ENCODE results near the gene ADAMTS7. TPM values are rescaled to one million over a fixed set of nuclear protein-coding genes. Genes with fewer than 3 reads are reported as not detected.
A peak's percentile ranks its signal among the peaks of the same experiment; 100 is the strongest.
"Not testable (repeated sequence)": the region's sequence is repeated elsewhere in the genome, so short reads cannot be mapped to it uniquely, and the experiment has no call there.

Gene ADAMTS7
- total RNA-seq, 1 donor: 34.0 TPM

- H3K4me3 ChIP-seq (ENCODE audit: insufficient read depth, low read length): no peak overlapping the region
- no peak overlapping the region for H3K27ac ChIP-seq (ENCODE audit: low read depth, low read length)
- no peaks in the 10 kb centered on the region for H3K4me1 ChIP-seq (ENCODE audit: insufficient read depth, low read length)
- no peaks in the 10 kb centered on the region for H3K9me3 ChIP-seq (ENCODE audit: low read depth, low read length)
- no peak overlapping the region for H2AFZ ChIP-seq (ENCODE audit: low read length)
- no peak overlapping the region for H3K4me2 ChIP-seq (ENCODE audit: insufficient read depth, low read length)
- H3K79me2 ChIP-seq (ENCODE audit: insufficient read depth, low read length): no peaks in the 10 kb centered on the region
- no peaks in the 10 kb centered on the region for H3K27me3 ChIP-seq (ENCODE audit: insufficient read depth, low read length)
- peak; percentile 66 for DNase-seq (ENCODE audit: insufficient read length, low spot score, missing footprints)
- H4K20me1 ChIP-seq (ENCODE audit: insufficient read depth, low read length): no peaks in the 10 kb centered on the region
- peaks cover 16% of the 10 kb centered on the region for H3K36me3 ChIP-seq (ENCODE audit: insufficient read depth, low read length)
- no peak for TF ChIP-seq CTCF (IDR thresholded peaks at IDR 0.05; ENCODE audit: extremely low read depth, low read depth, low read length)
Observed at GRCh38 chr15:78791357-78791756, 19.9 kb downstream of the ADAMTS7 start.

GRCh38 chr15:78790027-78790426 lies 21.2 kb downstream of the ADAMTS7 start:
- no peaks in the 10 kb centered on the region for H3K79me2 ChIP-seq (ENCODE audit: insufficient read depth, low read length)
- no peak for DNase-seq (ENCODE audit: insufficient read length, low spot score, missing footprints)
- H3K27ac ChIP-seq (ENCODE audit: low read depth, low read length): no peak overlapping the region
- no peaks in the 10 kb centered on the region for H4K20me1 ChIP-seq (ENCODE audit: insufficient read depth, low read length)
- H3K4me1 ChIP-seq (ENCODE audit: insufficient read depth, low read length): no peaks in the 10 kb centered on the region
- H3K4me3 ChIP-seq (ENCODE audit: insufficient read depth, low read length): no peak overlapping the region
- no peaks in the 10 kb centered on the region for H3K27me3 ChIP-seq (ENCODE audit: insufficient read depth, low read length)
- no peaks in the 10 kb centered on the region for H3K9me3 ChIP-seq (ENCODE audit: low read depth, low read length)
- peak; percentile 13 for TF ChIP-seq CTCF (IDR thresholded peaks at IDR 0.05; ENCODE audit: extremely low read depth, low read depth, low read length)
- H3K4me2 ChIP-seq (ENCODE audit: insufficient read depth, low read length): no peak overlapping the region
- H2AFZ ChIP-seq (ENCODE audit: low read length): no peak overlapping the region
- H3K36me3 ChIP-seq (ENCODE audit: insufficient read depth, low read length): peaks cover 6% of the 10 kb centered on the region

- TF ChIP-seq CTCF (IDR thresholded peaks at IDR 0.05; ENCODE audit: extremely low read depth, low read depth, low read length): no peak
- H4K20me1 ChIP-seq (ENCODE audit: insufficient read depth, low read length): no peaks in the 10 kb centered on the region
- H3K27ac ChIP-seq (ENCODE audit: low read depth, low read length): no peak overlapping the region
- H3K36me3 ChIP-seq (ENCODE audit: insufficient read depth, low read length): peaks cover 6% of the 10 kb centered on the region
- H3K4me2 ChIP-seq (ENCODE audit: insufficient read depth, low read length): no peak overlapping the region
- H3K4me1 ChIP-seq (ENCODE audit: insufficient read depth, low read length): no peaks in the 10 kb centered on the region
- no peak for DNase-seq (ENCODE audit: insufficient read length, low spot score, missing footprints)
- no peaks in the 10 kb centered on the region for H3K27me3 ChIP-seq (ENCODE audit: insufficient read depth, low read length)
- no peak overlapping the region for H3K4me3 ChIP-seq (ENCODE audit: insufficient read depth, low read length)
- no peaks in the 10 kb centered on the region for H3K79me2 ChIP-seq (ENCODE audit: insufficient read depth, low read length)
- H3K9me3 ChIP-seq (ENCODE audit: low read depth, low read length): no peaks in the 10 kb centered on the region
- H2AFZ ChIP-seq (ENCODE audit: low read length): no peak overlapping the region
Observed at GRCh38 chr15:78789615-78790014, 21.6 kb downstream of the ADAMTS7 start.

- Histone ChIP-seq H3K36me3 (ENCODE audit: insufficient read depth, low read length) (peaks cover 6% of the 10 kb centered on the region), H3K27ac (ENCODE audit: low read depth, low read length) (no peak overlapping the region), H3K4me3 (ENCODE audit: insufficient read depth, low read length) (no peak overlapping the region), H3K4me1 (ENCODE audit: insufficient read depth, low read length) (no peaks in the 10 kb centered on the region), H3K9me3 (ENCODE audit: low read depth, low read length) (no peaks in the 10 kb centered on the region), H3K79me2 (ENCODE audit: insufficient read depth, low read length) (no peaks in the 10 kb centered on the region), H2AFZ (ENCODE audit: low read length) (no peak overlapping the region), H4K20me1 (ENCODE audit: insufficient read depth, low read length) (no peaks in the 10 kb centered on the region), H3K27me3 (ENCODE audit: insufficient read depth, low read length) (no peaks in the 10 kb centered on the region), H3K4me2 (ENCODE audit: insufficient read depth, low read length) (no peak overlapping the region)
- no peak for TF ChIP-seq CTCF (IDR thresholded peaks at IDR 0.05; ENCODE audit: extremely low read depth, low read depth, low read length)
- no peak for DNase-seq (ENCODE audit: insufficient read length, low spot score, missing footprints)
Observed at GRCh38 chr15:78788016-78788660, 23.1 kb downstream of the ADAMTS7 start.

GRCh38 chr15:78782402-78782801 lies 28.9 kb downstream of the ADAMTS7 start:
- not testable (repeated sequence) for H3K36me3 ChIP-seq (ENCODE audit: insufficient read depth, low read length); H3K9me3 ChIP-seq (ENCODE audit: low read depth, low read length); H3K27me3 ChIP-seq (ENCODE audit: insufficient read depth, low read length); H3K4me2 ChIP-seq (ENCODE audit: insufficient read depth, low read length); H3K79me2 ChIP-seq (ENCODE audit: insufficient read depth, low read length); H4K20me1 ChIP-seq (ENCODE audit: insufficient read depth, low read length); H3K4me1 ChIP-seq (ENCODE audit: insufficient read depth, low read length); DNase-seq (ENCODE audit: insufficient read length, low spot score, missing footprints); H3K27ac ChIP-seq (ENCODE audit: low read depth, low read length); H3K4me3 ChIP-seq (ENCODE audit: insufficient read depth, low read length); H2AFZ ChIP-seq (ENCODE audit: low read length)

GRCh38 chr15:78781381-78781780 lies 29.9 kb downstream of the ADAMTS7 start:
- H3K4me2 ChIP-seq (ENCODE audit: insufficient read depth, low read length); H3K27me3 ChIP-seq (ENCODE audit: insufficient read depth, low read length); H3K36me3 ChIP-seq (ENCODE audit: insufficient read depth, low read length); H4K20me1 ChIP-seq (ENCODE audit: insufficient read depth, low read length); DNase-seq (ENCODE audit: insufficient read length, low spot score, missing footprints); H3K27ac ChIP-seq (ENCODE audit: low read depth, low read length); H2AFZ ChIP-seq (ENCODE audit: low read length); H3K4me1 ChIP-seq (ENCODE audit: insufficient read depth, low read length); H3K9me3 ChIP-seq (ENCODE audit: low read depth, low read length); H3K79me2 ChIP-seq (ENCODE audit: insufficient read depth, low read length); H3K4me3 ChIP-seq (ENCODE audit: insufficient read depth, low read length): not testable (repeated sequence)

All from osteoblast (primary cell).